Smooth muscle cell (in vitro differentiated cells): Measurements from ENCODE around the gene TLE3. TPM values are rescaled to one million over a fixed set of nuclear protein-coding genes. Genes with fewer than 3 reads are reported as not detected.

ENCODE experiments used
- DNase-seq: peaks from one replicate; lab custom pipeline; 2025; ENCODE audit not compliant: unreplicated experiment; lab: John Stamatoyannopoulos, UW
- H2AFZ ChIP-seq: fragments of 200-600 bp; sonication (generic); 2 replicates; pipeline ENCODE4 v1.6.0; 2016; ENCODE audit warnings: antibody characterized with exemption, low read depth, mild to moderate bottlenecking
- H3F3A ChIP-seq: fragments of 200-600 bp; sonication (generic); 2 replicates; pipeline ENCODE4 v1.6.0; 2017; ENCODE audit warnings: antibody characterized with exemption, low read depth
- H3K27ac ChIP-seq: fragments of 200-600 bp; sonication (generic); 2 replicates; pipeline ENCODE4 v1.5.1; 2016; ENCODE audit warnings: low read depth, mild to moderate bottlenecking
- H3K27me3 ChIP-seq: fragments of 200-600 bp; sonication (generic); 2 replicates; pipeline ENCODE4 v1.6.1; 2016; ENCODE audit warnings: low read depth, mild to moderate bottlenecking
- H3K36me3 ChIP-seq: fragments of 200-600 bp; sonication (generic); 2 replicates; pipeline ENCODE4 v1.5.1; 2016; ENCODE audit warnings: low read depth
- H3K4me1 ChIP-seq: fragments of 200-600 bp; sonication (generic); 2 replicates; pipeline ENCODE4 v1.5.1; 2016; ENCODE audit warnings: low read depth
- H3K4me2 ChIP-seq: fragments of 200-600 bp; sonication (generic); 2 replicates; pipeline ENCODE4 v1.6.0; 2016; ENCODE audit warnings: mild to moderate bottlenecking
- H3K4me3 ChIP-seq: fragments of 200-600 bp; sonication (generic); 2 replicates; pipeline ENCODE4 v1.5.1; 2016; ENCODE audit warnings: mild to moderate bottlenecking
- H3K79me2 ChIP-seq: fragments of 200-600 bp; sonication (generic); 2 replicates; pipeline ENCODE4 v1.6.0; 2016; ENCODE audit warnings: low read depth, mild to moderate bottlenecking
- H3K9ac ChIP-seq: fragments of 200-600 bp; sonication (generic); 2 replicates; pipeline ENCODE4 v1.6.0; 2016; ENCODE audit warnings: low read depth
- H3K9me3 ChIP-seq: fragments of 200-600 bp; sonication (generic); replicated peaks from 2 replicates; pipeline ENCODE4 v1.5.1; 2016; ENCODE audit warnings: low read depth
- H4K20me1 ChIP-seq: fragments of 200-600 bp; sonication (generic); 2 replicates; pipeline ENCODE4 v1.6.0; 2016; ENCODE audit warnings: low read depth
- CTCF ChIP-seq: fragments of 200-600 bp; sonication (generic); IDR thresholded peaks from 2 replicates; pipeline ENCODE4 v1.5.1; 2017; ENCODE audit warnings: borderline replicate concordance, mild to moderate bottlenecking, antibody characterized with exemption; ENCODE audit not compliant: insufficient read depth, poor library complexity, severe bottlenecking
- WGBS: methylation state at CpG from one replicate; pipeline ENCODE4 v1.1.7; 2016; ENCODE audit warnings: low lambda C conversion rate; 5-methylcytosine and 5-hydroxymethylcytosine counted together
- polyA plus RNA-seq: library from polyadenylated mRNA; unstranded; fragments of >200 nt; fragmentation: Nextera tagmentation; extraction: Ambion mirVana; gene quantifications from 2 replicates; pipeline ENCODE4 v1.2.1, GENCODE V29; 2016
- total RNA-seq: library from RNA; depleted of rRNA; stranded (reverse); fragments of >200 nt; gene quantifications from 2 replicates; pipeline ENCODE4 v1.2.3, GENCODE V29; 2014

TLE3 gene
- total and polyA plus RNA-seq, 2 experiments from 2014 or later, result 50.9 to 53.2 TPM

- no peak overlapping the region for H3K9ac ChIP-seq
- H3K4me3 ChIP-seq, result peak overlapping the region; percentile 66
- no peak for DNase-seq
- 35% methylated on average over 12 of the region's 12 CpGs for WGBS
- peak overlapping the region; percentile 98 for H3K4me2 ChIP-seq
- no peaks in the 10 kb centered on the region for H3K36me3 ChIP-seq
- peaks cover 90% of the 10 kb centered on the region for H3K79me2 ChIP-seq
- no peak for TF ChIP-seq CTCF
- peaks cover 71% of the 10 kb centered on the region for H3K4me1 ChIP-seq
- peaks cover 100% of the 10 kb centered on the region for H4K20me1 ChIP-seq
- H3K27me3 ChIP-seq, result no peaks in the 10 kb centered on the region
- no peaks in the 10 kb centered on the region for H3K9me3 ChIP-seq
- peaks cover 48% of the 10 kb centered on the region for H3F3A ChIP-seq
- H3K27ac ChIP-seq, result peak overlapping the region; percentile 96
- no peak overlapping the region for H2AFZ ChIP-seq
Measured at GRCh38 chr15:70091726-70092463, 5.8 kb downstream of the TLE3 start.

GRCh38 chr15:70090436-70091296 is 7.1 kb downstream of the TLE3 start:
- TF ChIP-seq CTCF, result no peak
- H3K79me2 ChIP-seq, result peaks cover 90% of the 10 kb centered on the region
- no peak overlapping the region for H3K4me3 ChIP-seq
- H2AFZ ChIP-seq, result no peak overlapping the region
- peaks cover 100% of the 10 kb centered on the region for H4K20me1 ChIP-seq
- H3K27me3 ChIP-seq, result no peaks in the 10 kb centered on the region
- H3K4me2 ChIP-seq, result peak overlapping the region; percentile 98
- peak overlapping the region; percentile 96 for H3K27ac ChIP-seq
- peaks cover 76% of the 10 kb centered on the region for H3K4me1 ChIP-seq
- H3F3A ChIP-seq, result peaks cover 47% of the 10 kb centered on the region
- WGBS, result 73% methylated on average over 8 of the region's 8 CpGs
- no peaks in the 10 kb centered on the region for H3K9me3 ChIP-seq
- no peak overlapping the region for H3K9ac ChIP-seq
- DNase-seq, result no peak
- no peaks in the 10 kb centered on the region for H3K36me3 ChIP-seq

- no peak for TF ChIP-seq CTCF
- Histone ChIP-seq H3K4me3 (no peak overlapping the region), H4K20me1 (peaks cover 100% of the 10 kb centered on the region), H3K4me2 (peak overlapping the region; percentile 77), H3K79me2 (peaks cover 90% of the 10 kb centered on the region), H3K9ac (peak overlapping the region; percentile 59), H3K27me3 (no peaks in the 10 kb centered on the region), H3K4me1 (peaks cover 69% of the 10 kb centered on the region), H3K9me3 (no peaks in the 10 kb centered on the region), H3K36me3 (peaks cover 6% of the 10 kb centered on the region), H2AFZ (no peak overlapping the region), H3F3A (peaks cover 37% of the 10 kb centered on the region), H3K27ac (peak overlapping the region; percentile 82)
- DNase-seq, result no peak
- whole genome bisulfite sequencing, result 44% methylated on average over 6 of the region's 6 CpGs
Measured at GRCh38 chr15:70089692-70089971, 8.1 kb downstream of the TLE3 start.
